ENCODE results near the gene PRTFDC1.

GRCh38 chr10:24968349-24968748 lies 15.9 kb upstream of the PRTFDC1 start:
- TF ChIP-seq CTCF (optimal IDR thresholded peaks at IDR 0.05 in 1 of 3, IDR thresholded peaks at IDR 0.05 in 1 of 3, conservative IDR thresholded peaks at IDR 0.05 in 1 of 3; ENCODE audit: extremely low read depth in 1 of 3, insufficient read depth in 2 of 3, low read length in 3 of 3) (no peak), EZH2 (IDR thresholded peaks at IDR 0.05; ENCODE audit: low read length) (no peak)
